K562 (cell line): ENCODE measurements around the gene PPARD. TPM values are rescaled to one million over a fixed set of nuclear protein-coding genes. Genes with fewer than 3 reads are reported as not detected.

Experiments
- ATAC-seq: fragments of 200-7000 bp; cut with Tn5 transposase; 3 replicates; pipeline ENCODE4 v1.9.1; 2020; ENCODE audit warnings: moderate library complexity
- BruUV-seq: library from RNA; stranded (reverse); fragments of 400-500 nt; replicated peaks from 2 replicates; lab custom pipeline; 2021; lab: Mats Ljungman, UMichigan
- CTCF ChIA-PET: fragments of 300-600 bp; formaldehyde crosslinking; extraction: SDS; loops from one replicate; lab custom pipeline; 2021; ENCODE audit warnings: low intra/inter-chr PET ratio; lab: Yijun Ruan, JAX
- POLR2A ChIA-PET: fragments of 300-600, 350-650 bp; sonication (Branson Sonifier 250); formaldehyde crosslinking; extraction: SDS; loops from one replicate; lab custom pipeline; 2021; ENCODE audit warnings: antibody characterized with exemption, inconsistent platforms; lab: Yijun Ruan, JAX
- DNase-seq, 4 experiments: peaks; one replicate each; pipeline versions ENCODE4 v3.0.0 to v3.0.0-alpha.2; 2011 to 2018; ENCODE audit warnings: low spot score in 3 of 4, mixed read lengths in 3 of 4; ENCODE audit errors: extremely low read depth in 1 of 4
- FAIRE-seq: peaks from 2 replicates; lab custom pipeline; 2011; peaks lifted over from hg19 to GRCh38; lab: Jason Lieb, UNC
- H2AFZ ChIP-seq: 2 replicates; pipeline ENCODE4 v1.6.0; 2011; ENCODE audit warnings: low read depth, low read length, control low read depth, inconsistent platforms
- H3K27ac ChIP-seq: fragments of 200-600 bp; 3 replicates; pipeline ENCODE4 v1.8.0; 2011; ENCODE audit warnings: low read depth, mild to moderate bottlenecking, control low read depth, inconsistent platforms, low read length, moderate library complexity, mixed read lengths; ENCODE audit errors: extremely low read depth
- H3K27me3 ChIP-seq, 2 experiments: fragments of 300-600 bp in 1 of 2; 2 replicates in 1 of 2; 3 replicates in 1 of 2; pipeline versions ENCODE4 v1.6.0 to v1.8.0; 2011; ENCODE audit warnings: inconsistent platforms in 2 of 2, low read length in 2 of 2, mild to moderate bottlenecking in 1 of 2, mixed read lengths in 1 of 2, moderate library complexity in 1 of 2; ENCODE audit not compliant: control insufficient read depth in 2 of 2, insufficient read depth in 2 of 2
- H3K36me3 ChIP-seq: fragments of 300-600 bp; 3 replicates; pipeline ENCODE4 v1.8.0; 2011; ENCODE audit warnings: mild to moderate bottlenecking, low read length, inconsistent platforms; ENCODE audit not compliant: control insufficient read depth, insufficient read depth
- H3K4me1 ChIP-seq, 2 experiments: fragments of 200-600 bp in 1 of 2; replicated peaks in 1 of 2; 2 replicates in 1 of 2; 3 replicates in 1 of 2; pipeline versions ENCODE4 v1.5.1 to v1.8.0; 2011; ENCODE audit warnings: inconsistent platforms in 2 of 2, low read length in 2 of 2, mild to moderate bottlenecking in 1 of 2, mixed read lengths in 1 of 2, moderate library complexity in 1 of 2; ENCODE audit not compliant: control insufficient read depth in 2 of 2, insufficient read depth in 2 of 2
- H3K4me2 ChIP-seq: 2 replicates; pipeline ENCODE4 v1.6.1; 2011; ENCODE audit warnings: low read length, control low read depth, inconsistent platforms, mixed read lengths; ENCODE audit not compliant: insufficient read depth
- H3K4me3 ChIP-seq: fragments of 200-600 bp; sonication (generic), shearing (Covaris generic); 2 replicates; pipeline ENCODE4 v1.5.1; 2016; ENCODE audit warnings: control low read depth, inconsistent platforms
- H3K79me2 ChIP-seq: fragments of 200-600 bp; 3 replicates; pipeline ENCODE4 v1.8.0; 2011; ENCODE audit warnings: low read length, inconsistent platforms; ENCODE audit not compliant: control insufficient read depth, insufficient read depth
- H3K9ac ChIP-seq, 2 experiments: 2 replicates each; pipeline versions ENCODE4 v1.6.0 to v1.6.1; 2011; ENCODE audit warnings: low read depth in 2 of 2, low read length in 2 of 2, control low read depth in 1 of 2, inconsistent platforms in 1 of 2, mild to moderate bottlenecking in 1 of 2, mixed read lengths in 1 of 2; ENCODE audit not compliant: insufficient read depth in 1 of 2
- H3K9me1 ChIP-seq: one replicate; pipeline ENCODE4 v1.6.0; 2011; ENCODE audit warnings: inconsistent platforms, mild to moderate bottlenecking, low read length, moderate library complexity; ENCODE audit not compliant: control insufficient read depth, insufficient read depth
- H3K9me3 ChIP-seq: replicated peaks from 2 replicates; pipeline ENCODE4 v1.5.1; 2011; ENCODE audit warnings: low read depth, low read length, inconsistent platforms; ENCODE audit not compliant: control insufficient read depth, insufficient read depth
- H4K20me1 ChIP-seq: replicated peaks from 2 replicates; pipeline ENCODE4 v1.6.1; 2011; ENCODE audit warnings: low read length, inconsistent platforms, mixed read lengths; ENCODE audit not compliant: control insufficient read depth, insufficient read depth
- ATF7 ChIP-seq: fragments of 450-650 bp; IDR thresholded peaks from 2 replicates; pipeline ENCODE4 v1.7.1; 2014; ENCODE audit warnings: mild to moderate bottlenecking, moderate library complexity
- CREM ChIP-seq: IDR thresholded peaks from 2 replicates; pipeline ENCODE4 v1.6.1; 2014; ENCODE audit warnings: antibody characterized with exemption, low read depth
- DPF2 ChIP-seq: fragments of 450-650 bp; IDR thresholded peaks from 2 replicates; pipeline ENCODE4 v1.6.1; 2016
- FOXK2 ChIP-seq, 2 experiments: fragments of 450-650 bp; IDR thresholded peaks in 1 of 2; conservative IDR thresholded peaks in 1 of 2; 2 replicates each; pipeline ENCODE4 v1.6.1; 2016; ENCODE audit warnings: low read depth in 2 of 2, mild to moderate bottlenecking in 1 of 2
- HNRNPLL ChIP-seq: fragments of 200-400 bp; formaldehyde crosslinking; IDR thresholded peaks from 2 replicates; pipeline ENCODE4 v1.6.1; 2017; ENCODE audit warnings: low read length, low read depth, mild to moderate bottlenecking; ENCODE audit not compliant: poor library complexity, severe bottlenecking
- NFE2 ChIP-seq: IDR thresholded peaks from 2 replicates; pipeline ENCODE4 v1.6.1; 2014; ENCODE audit warnings: antibody characterized with exemption, low read depth
- PRDM10 ChIP-seq: fragments of 450-650 bp; IDR thresholded peaks from 2 replicates; pipeline ENCODE4 v1.6.1; 2018; ENCODE audit not compliant: partially characterized antibody
- RERE ChIP-seq: sonication (generic); formaldehyde crosslinking; IDR thresholded peaks from 2 replicates; pipeline ENCODE4 v1.8.0; 2023; ENCODE audit warnings: missing genetic modification reagents, mild to moderate bottlenecking, borderline replicate concordance
- SP2 ChIP-seq: IDR thresholded peaks from 2 replicates; pipeline ENCODE4 v1.6.1; 2011; ENCODE audit warnings: mild to moderate bottlenecking, low read depth, low read length, moderate library complexity; ENCODE audit not compliant: poor library complexity, severe bottlenecking; ENCODE audit errors: extremely low read depth
- TBP ChIP-seq: optimal IDR thresholded peaks from 2 replicates; pipeline ENCODE3; 2011; ENCODE audit warnings: low read depth, low read length, improper control_type of control experiment
- WGBS: fragments of 100-300 bp; shearing (Covaris generic); methylation state at CpG from one replicate; pipeline ENCODE4 v1.1.6; 2016; ENCODE audit warnings: low coverage, mixed read lengths; ENCODE audit not compliant: insufficient coverage; ENCODE audit errors: missing lambda C conversion rate; 5-methylcytosine and 5-hydroxymethylcytosine counted together
- in situ Hi-C: fragments of 300-500 bp; cut with MboI; formaldehyde crosslinking; loops from 4 replicates; pipeline ENCODE4 v1.15.0; 2018; ENCODE audit warnings: inconsistent platforms, mixed read lengths
- intact Hi-C: fragments of 100-400 bp; cut with micrococcal nuclease; formaldehyde crosslinking; loops from 2 replicates; pipeline ENCODE4 v1.14.2; 2022
- polyA plus RNA-seq, 8 experiments: library from polyadenylated mRNA; depleted of rRNA in 4 of 8; stranded (reverse) in 5 of 8; unstranded in 3 of 8; fragments of >200 nt; fragmentation: Nextera tagmentation in 2 of 8; fragmentation: Illumina TruSeq in 1 of 8; extraction: Ambion mirVana in 2 of 8; extraction: Trizol in 1 of 8; gene quantifications; 2 replicates each; pipeline versions ENCODE4 v1.2.1 to v1.2.3, GENCODE V29; 2011 to 2014; ENCODE audit warnings: inconsistent platforms in 1 of 8, missing spikeins in 1 of 8
- total RNA-seq, 7 experiments: library from RNA; depleted of rRNA in 6 of 7; stranded (reverse); fragments of >200 nt in 6 of 7; fragmentation: Illumina TruSeq in 2 of 7; extraction: Trizol in 2 of 7; gene quantifications; 2 replicates each; pipeline versions ENCODE4 v1.2.1 to v1.2.3, GENCODE V29; 2011 to 2021; ENCODE audit warnings: low replicate concordance in 1 of 7

PPARD gene
- total and polyA plus RNA-seq, 9 of the 15 experiments (the other 6 are each of a cell fraction or from before 2014, with no cell fraction given): 0.14 to 13.2 (median 3.8) TPM

GRCh38 chr6:35343092-35343834, 905 bp downstream of the PPARD start:
- peak; percentile 51 for ATAC-seq
- peaks cover 5% of the 10 kb centered on the region for H3K9me1 ChIP-seq
- TSS peak; percentile 53 for BruUV-seq
- peaks cover 37% of the 10 kb centered on the region for H3K79me2 ChIP-seq
- H3K4me3 ChIP-seq: peak overlapping the region; percentile 73
- H3K4me2 ChIP-seq: peak overlapping the region; percentile 92
- ChIA-PET POLR2A (interaction anchor here (0.7 to 3.5 kb wide), 16 partner anchors 10 to 125 kb away, joined by 3 to 29 read pairs (median 4); partner anchors contain the start of genes RPL10A and ZNF76), CTCF (interaction anchor here (0.7 to 2.7 kb wide), 6 partner anchors 72 to 1006 kb away, joined by 3 to 26 read pairs (median 12); partner anchors contain the start of genes FANCE and RPL10A)
- H3K36me3 ChIP-seq: peaks cover 7% of the 10 kb centered on the region; the same call in 1 of the 3 replicates
- peak overlapping the region; percentile 89 for H2AFZ ChIP-seq
- peak overlapping the region; percentile 72; the same call in 2 of the 3 replicates for H3K27ac ChIP-seq
- in situ Hi-C loops (loop anchor here (5.0 kb wide), 1 partner anchor 124 kb away; the partner anchor contains the start of gene RPL10A), intact Hi-C loops (loop anchor here (2.0 kb wide), 2 partner anchors 20 to 72 kb away; no protein-coding TSS in a partner anchor)
- no peaks in the 10 kb centered on the region for H3K9me3 ChIP-seq
- peak in 2 of 4 experiments; percentile 80 to 84 for DNase-seq
- peak overlapping the region; percentile 69 to 98 for H3K9ac ChIP-seq
- H4K20me1 ChIP-seq: peaks cover 43% of the 10 kb centered on the region
- 2% methylated on average over 13 of the region's 13 CpGs for WGBS
- peaks cover 0 to 6% of the 10 kb centered on the region in 2 experiments; a peak in 2 of 5 replicates for H3K27me3 ChIP-seq
- peak; percentile 86 for FAIRE-seq
- peaks cover 26 to 28% of the 10 kb centered on the region in 2 experiments; a peak in 4 of 5 replicates for H3K4me1 ChIP-seq
- TF ChIP-seq NFE2: peak; percentile 54; the same call in 1 of the 2 replicates
- no peak for TF ChIP-seq SP2
- no peak for TF ChIP-seq TBP
- TF ChIP-seq HNRNPLL: no peak
- TF ChIP-seq DPF2: peak; percentile 76
- peak in 1 of 2 experiments; percentile 58; a peak in 3 of 4 replicates for TF ChIP-seq FOXK2 (conservative IDR thresholded peaks at IDR 0.05 in 1 of 2, IDR thresholded peaks at IDR 0.05 in 1 of 2; ENCODE audit: low read depth in 2 of 2)
- TF ChIP-seq RERE (CRISPR knock-in tag): no peak
- peak; percentile 84 for TF ChIP-seq ATF7
- peak; percentile 84 for TF ChIP-seq CREM
- peak; percentile 79 for TF ChIP-seq PRDM10
